Breast epithelium (tissue), 4 donors: Measurements from ENCODE around the gene ZNF281. TPM values are rescaled to one million over a fixed set of nuclear protein-coding genes. Genes with fewer than 3 reads are reported as not detected.

Source experiments
- DNase-seq, 2 donors: peaks; one replicate each; pipeline ENCODE4 v3.0.0-alpha.2; 2019; ENCODE audit warnings: low spot score in 2 of 2
- H3K27ac ChIP-seq, 2 donors: fragments of 200-600 bp; sonication (generic) in 1 of 2; one replicate each; pipeline ENCODE4 v1.5.1; 2016 to 2019; ENCODE audit warnings: mild to moderate bottlenecking in 1 of 2
- H3K27me3 ChIP-seq, 2 donors: fragments of 200-600 bp; sonication (generic) in 1 of 2; one replicate each; pipeline versions ENCODE4 v1.5.1 to v1.6.0; 2017 to 2019; ENCODE audit warnings: control low read depth in 1 of 2, mild to moderate bottlenecking in 1 of 2
- H3K36me3 ChIP-seq: fragments of 200-600 bp; one replicate; pipeline ENCODE4 v1.5.1; 2019
- H3K4me1 ChIP-seq, 2 donors: fragments of 200-600 bp; sonication (generic); one replicate each; pipeline ENCODE4 v1.5.1; 2016 to 2019; ENCODE audit warnings: control low read depth in 1 of 2
- H3K4me3 ChIP-seq, 3 donors: fragments of 200-600 bp; sonication (generic); 1 replicate in 2 of 3; 2 replicates in 1 of 3; pipeline ENCODE4 v1.5.1; 2016 to 2019; ENCODE audit warnings: mild to moderate bottlenecking in 3 of 3, moderate library complexity in 2 of 3
- H3K9me3 ChIP-seq, 2 donors: fragments of 200-600 bp; sonication (generic) in 1 of 2; one replicate each; pipeline ENCODE4 v1.5.1; 2016 to 2019; ENCODE audit warnings: control low read depth in 1 of 2
- POLR2A ChIP-seq: fragments of 450-650 bp; IDR thresholded peaks from one replicate; pipeline ENCODE4 v1.6.1; 2016; ENCODE audit warnings: antibody characterized with exemption, mild to moderate bottlenecking, moderate library complexity
- POLR2AphosphoS5 ChIP-seq, 3 donors: sonication (generic); formaldehyde crosslinking; IDR thresholded peaks; one replicate each; pipeline ENCODE4 v1.6.1; 2017; ENCODE audit warnings: antibody characterized with exemption in 3 of 3
- intact Hi-C: fragments of 100-400 bp; cut with DNase I; formaldehyde crosslinking; loops from one replicate; pipeline ENCODE4 v1.15.1; 2023; ENCODE audit warnings: low total_unique reads
- total RNA-seq, 3 donors: library from RNA; depleted of rRNA; stranded (reverse); fragments of >200 nt; gene quantifications; one replicate each; pipeline ENCODE4 v1.1.0, GENCODE V29; 2016
- TF ChIP-seq, protein P1 (sequence below), 3 donors: fragments of 450-650 bp; IDR thresholded peaks; one replicate each; pipeline ENCODE4 v1.5.1; 2016 to 2017; ENCODE audit warnings: antibody characterized with exemption in 3 of 3, mild to moderate bottlenecking in 3 of 3, moderate library complexity in 3 of 3

ZNF281 gene
- total RNA-seq, 3 donors from 2014 or later: 11.0 to 25.6 (median 16.1) TPM

DNA sequence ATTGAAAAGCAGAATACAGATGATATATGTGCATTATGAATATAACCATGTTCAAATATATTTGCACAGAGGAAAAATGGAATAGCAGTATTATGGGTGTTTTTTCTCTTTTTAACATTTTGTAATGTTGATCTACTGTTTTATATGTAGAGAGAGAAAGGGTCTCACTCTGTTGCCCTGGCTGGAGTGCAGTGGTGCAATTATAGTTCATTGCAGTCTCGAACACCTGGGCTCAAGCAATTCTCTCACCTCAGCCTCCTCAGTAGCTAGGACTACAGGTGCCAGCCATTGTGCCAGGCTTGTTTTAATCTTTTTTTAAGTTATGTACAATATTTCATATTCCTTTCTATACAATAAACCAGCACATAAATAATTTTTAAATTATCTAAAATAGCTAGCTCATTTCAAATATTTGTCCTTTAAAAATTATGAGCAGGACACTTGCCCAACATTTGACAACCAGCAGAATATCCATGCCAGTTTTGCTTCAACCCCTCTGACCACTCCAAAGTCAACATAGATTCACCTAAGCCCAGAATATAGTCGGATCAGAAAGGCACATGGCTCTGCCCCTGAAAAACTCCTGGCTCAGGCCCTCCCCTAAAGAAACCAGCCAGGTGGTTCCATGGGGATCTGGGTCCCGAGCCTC, 29.8 kb downstream of the ZNF281 start:
- no peaks in the 10 kb centered on the region for H3K27me3 ChIP-seq
- no peak overlapping the region for H3K27ac ChIP-seq
- no peak for DNase-seq
- TF ChIP-seq, protein P1, sequence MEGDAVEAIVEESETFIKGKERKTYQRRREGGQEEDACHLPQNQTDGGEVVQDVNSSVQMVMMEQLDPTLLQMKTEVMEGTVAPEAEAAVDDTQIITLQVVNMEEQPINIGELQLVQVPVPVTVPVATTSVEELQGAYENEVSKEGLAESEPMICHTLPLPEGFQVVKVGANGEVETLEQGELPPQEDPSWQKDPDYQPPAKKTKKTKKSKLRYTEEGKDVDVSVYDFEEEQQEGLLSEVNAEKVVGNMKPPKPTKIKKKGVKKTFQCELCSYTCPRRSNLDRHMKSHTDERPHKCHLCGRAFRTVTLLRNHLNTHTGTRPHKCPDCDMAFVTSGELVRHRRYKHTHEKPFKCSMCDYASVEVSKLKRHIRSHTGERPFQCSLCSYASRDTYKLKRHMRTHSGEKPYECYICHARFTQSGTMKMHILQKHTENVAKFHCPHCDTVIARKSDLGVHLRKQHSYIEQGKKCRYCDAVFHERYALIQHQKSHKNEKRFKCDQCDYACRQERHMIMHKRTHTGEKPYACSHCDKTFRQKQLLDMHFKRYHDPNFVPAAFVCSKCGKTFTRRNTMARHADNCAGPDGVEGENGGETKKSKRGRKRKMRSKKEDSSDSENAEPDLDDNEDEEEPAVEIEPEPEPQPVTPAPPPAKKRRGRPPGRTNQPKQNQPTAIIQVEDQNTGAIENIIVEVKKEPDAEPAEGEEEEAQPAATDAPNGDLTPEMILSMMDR (IDR thresholded peaks at IDR 0.05): no peak
- no peak for TF ChIP-seq POLR2A
- TF ChIP-seq POLR2AphosphoS5 (IDR thresholded peaks at IDR 0.05): no peak
- intact Hi-C loops: no loop called here
- no peaks in the 10 kb centered on the region for H3K9me3 ChIP-seq
- no peaks in the 10 kb centered on the region for H3K4me1 ChIP-seq
- no peak overlapping the region for H3K4me3 ChIP-seq
- H3K36me3 ChIP-seq: no peaks in the 10 kb centered on the region

DNA sequence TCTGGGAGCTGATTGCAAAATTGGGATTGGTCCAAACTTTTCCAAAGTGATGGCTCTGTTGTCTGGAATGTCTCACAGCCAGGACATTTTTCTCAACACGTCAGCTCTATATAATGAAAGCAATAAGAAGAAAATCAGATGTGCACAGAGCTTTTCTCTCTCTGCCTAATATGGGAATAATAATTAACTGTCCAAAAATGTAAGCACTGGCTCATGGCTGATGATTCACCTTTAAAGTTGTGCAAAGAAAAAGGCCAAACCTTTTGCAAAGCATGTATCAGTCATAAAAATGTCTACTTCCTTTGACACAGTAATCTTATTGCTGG, 30.4 kb downstream of the ZNF281 start:
- no peaks in the 10 kb centered on the region for H3K27me3 ChIP-seq
- H3K4me3 ChIP-seq: no peak overlapping the region
- TF ChIP-seq POLR2A: no peak
- TF ChIP-seq, protein P1 (IDR thresholded peaks at IDR 0.05): no peak
- no peak for TF ChIP-seq POLR2AphosphoS5 (IDR thresholded peaks at IDR 0.05)
- no peak overlapping the region for H3K27ac ChIP-seq
- DNase-seq: no peak
- no peaks in the 10 kb centered on the region for H3K36me3 ChIP-seq
- H3K9me3 ChIP-seq: no peaks in the 10 kb centered on the region
- H3K4me1 ChIP-seq: no peaks in the 10 kb centered on the region
- intact Hi-C loops: no loop called here

DNA sequence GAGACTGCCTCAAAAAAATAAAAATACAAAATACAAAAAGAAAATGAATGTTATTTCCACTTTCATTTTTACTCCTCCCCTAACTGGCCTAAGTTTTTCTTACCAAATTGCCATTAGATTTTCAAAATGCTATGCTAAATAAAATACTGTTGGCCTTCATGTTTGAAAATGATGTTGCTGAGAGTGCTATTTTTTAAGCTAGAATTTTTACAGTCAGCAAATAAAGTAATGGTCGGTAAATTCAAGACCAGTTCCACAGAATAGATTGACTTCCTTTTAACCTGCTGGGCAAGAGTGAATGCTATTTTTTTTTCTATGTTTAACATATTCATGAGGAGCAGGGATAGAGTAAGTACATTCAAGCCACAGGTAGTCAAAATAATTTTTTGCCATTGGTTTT, 31.7 kb downstream of the ZNF281 start:
- intact Hi-C loops: no loop called here
- no peaks in the 10 kb centered on the region for H3K4me1 ChIP-seq
- no peaks in the 10 kb centered on the region for H3K27me3 ChIP-seq
- no peak for TF ChIP-seq POLR2AphosphoS5 (IDR thresholded peaks at IDR 0.05)
- TF ChIP-seq POLR2A: no peak
- TF ChIP-seq, protein P1 (IDR thresholded peaks at IDR 0.05): no peak
- no peak overlapping the region for H3K27ac ChIP-seq
- DNase-seq: no peak
- H3K4me3 ChIP-seq: no peak overlapping the region
- no peaks in the 10 kb centered on the region for H3K9me3 ChIP-seq
- no peaks in the 10 kb centered on the region for H3K36me3 ChIP-seq

DNA sequence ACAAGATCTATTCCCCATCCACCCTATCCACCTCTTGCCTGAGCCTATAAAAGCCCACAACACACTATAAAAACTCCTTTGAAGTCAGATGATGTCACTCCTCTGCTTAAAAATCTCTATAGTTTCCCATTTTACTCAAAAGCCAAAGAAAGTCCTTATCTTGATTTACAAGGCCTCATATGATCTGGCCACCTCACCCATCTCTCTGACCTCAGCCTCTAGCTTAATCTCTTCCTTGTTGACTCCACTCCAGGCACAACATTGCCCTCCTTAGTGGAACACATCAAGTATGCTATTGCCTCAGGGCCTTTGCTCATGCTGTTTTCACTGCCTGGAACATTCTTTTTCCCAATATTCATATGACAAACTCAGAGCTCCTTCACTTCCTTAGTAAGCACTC, 33.3 kb downstream of the ZNF281 start:
- TF ChIP-seq, protein P1 (IDR thresholded peaks at IDR 0.05): no peak
- Histone ChIP-seq H3K4me3 (no peak overlapping the region), H3K4me1 (no peaks in the 10 kb centered on the region), H3K27ac (no peak overlapping the region), H3K36me3 (no peaks in the 10 kb centered on the region), H3K9me3 (no peaks in the 10 kb centered on the region), H3K27me3 (no peaks in the 10 kb centered on the region)
- DNase-seq: no peak
- intact Hi-C loops: no loop called here

DNA sequence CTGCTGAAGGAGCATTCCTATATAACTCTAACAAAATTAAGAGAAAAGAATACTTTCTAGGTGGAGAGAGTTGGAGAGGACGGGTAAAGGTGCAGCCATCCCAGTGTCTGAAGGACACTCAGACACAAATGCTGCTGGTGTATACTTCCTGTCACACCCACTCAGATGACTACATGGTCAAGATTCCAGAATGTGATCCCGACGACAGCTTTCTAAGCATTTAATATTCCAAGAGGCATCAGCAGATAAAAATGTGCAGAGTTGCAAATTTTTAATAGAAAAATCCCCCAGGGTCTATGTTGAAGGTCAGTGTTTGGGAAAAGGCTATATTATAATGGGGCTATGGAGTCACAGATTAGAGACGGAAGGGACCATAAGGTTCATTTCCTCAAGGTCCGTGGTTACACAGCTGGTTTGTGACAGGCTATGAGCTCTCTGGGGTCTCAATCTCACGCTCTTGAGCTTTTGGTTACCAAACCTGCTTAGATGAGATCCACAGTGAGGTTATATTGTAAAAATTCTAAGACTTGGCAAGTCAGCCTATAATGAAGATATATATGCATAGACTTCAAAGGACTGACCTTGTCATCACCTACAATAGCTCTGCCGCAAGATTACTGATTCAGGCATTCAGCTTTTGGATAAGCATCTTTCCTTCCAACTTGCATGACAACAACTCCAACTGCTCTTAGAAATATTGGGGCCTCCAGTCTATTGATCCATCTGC, 35.1 kb downstream of the ZNF281 start:
- Histone ChIP-seq H3K4me3 (no peak overlapping the region), H3K9me3 (no peaks in the 10 kb centered on the region), H3K27ac (peak overlapping the region in 1 of 2 donors; percentile 7), H3K4me1 (no peaks in the 10 kb centered on the region), H3K27me3 (no peaks in the 10 kb centered on the region), H3K36me3 (no peaks in the 10 kb centered on the region)
- intact Hi-C loops: no loop called here
- DNase-seq: no peak
- no peak for TF ChIP-seq POLR2AphosphoS5 (IDR thresholded peaks at IDR 0.05)
- TF ChIP-seq, protein P1 (IDR thresholded peaks at IDR 0.05): no peak
- no peak for TF ChIP-seq POLR2A
